ENCODE results near the gene PBXIP1. TPM values are rescaled to one million over a fixed set of nuclear protein-coding genes. Genes with fewer than 3 reads are reported as not detected.

The PBXIP1 gene
- total and polyA plus RNA-seq, 11 donors, result 36.9 to 70.4 (median 51.5) TPM

- ATAC-seq (no peak), DNase-seq (peak in 1 of 5 donors; percentile 33)
- Histone ChIP-seq H3K36me3 (peaks cover 0 to 68% (median 56%) of the 10 kb centered on the region in 9 donors), H3K27me3 (no peaks in the 10 kb centered on the region), H3K27ac (peak overlapping the region in 2 of 12 donors; percentile 58 to 99), H3K4me3 (no peak overlapping the region), H3K9me3 (no peaks in the 10 kb centered on the region), H3K4me1 (peaks cover 6 to 63% (median 39%) of the 10 kb centered on the region in 12 donors)
- no peak for TF ChIP-seq CTCF (IDR thresholded peaks at IDR 0.05)
- TF ChIP-seq POLR2A (IDR thresholded peaks at IDR 0.05), result no peak
- intact Hi-C loops (cut with DNase I), result loop anchor here in 6 of 10 donors (5.0 to 10.0 kb wide), 6 partner anchors 46 to 119 kb away; partner anchors contain the start of gene EFNA4 (in 1 of the 6)
- WGBS, 4 donors, result 86 to 91% (median 87%) methylated on average over 7 of the region's 7 CpGs
Observed at GRCh38 chr1:154966111-154966510, 10.2 kb upstream of the PBXIP1 start.

GRCh38 chr1:154964359-154964758 is 8.5 kb upstream of the PBXIP1 start:
- Histone ChIP-seq H3K27me3 (no peaks in the 10 kb centered on the region), H3K4me1 (peaks cover 0 to 58% (median 32%) of the 10 kb centered on the region in 12 donors), H3K27ac (no peak overlapping the region), H3K36me3 (peaks cover 0 to 69% (median 60%) of the 10 kb centered on the region in 9 donors), H3K9me3 (no peaks in the 10 kb centered on the region), H3K4me3 (no peak overlapping the region)
- ATAC-seq (no peak), DNase-seq (peak in 1 of 5 donors; percentile 22)
- 85 to 94% (median 92%) methylated on average over 6 of the region's 6 CpGs for WGBS, 4 donors
- TF ChIP-seq CTCF (IDR thresholded peaks at IDR 0.05), result no peak
- no peak for TF ChIP-seq POLR2A (IDR thresholded peaks at IDR 0.05)
- intact Hi-C loops (cut with DNase I), result loop anchor here in 9 of 10 donors (5.0 to 10.0 kb wide), 7 partner anchors 33 to 120 kb away; partner anchors contain the start of genes EFNA4 (in 3 of the 9), ADAM15 (in 1 of the 9) and ZBTB7B (in 1 of the 9)

- peak in 1 of 5 donors; percentile 20 for DNase-seq
- Histone ChIP-seq H3K4me3 (no peak overlapping the region), H3K27me3 (no peaks in the 10 kb centered on the region), H3K27ac (no peak overlapping the region), H3K9me3 (no peaks in the 10 kb centered on the region), H3K4me1 (peaks cover 0 to 51% (median 29%) of the 10 kb centered on the region in 12 donors), H3K36me3 (peaks cover 3 to 72% (median 67%) of the 10 kb centered on the region in 9 donors)
- no peak for TF ChIP-seq POLR2A (IDR thresholded peaks at IDR 0.05)
- no peak for TF ChIP-seq CTCF (IDR thresholded peaks at IDR 0.05)
- intact Hi-C loops (cut with DNase I), result loop anchor here in 9 of 10 donors (5.0 to 10.0 kb wide), 7 partner anchors 34 to 121 kb away; partner anchors contain the start of genes EFNA4 (in 3 of the 9), ADAM15 (in 1 of the 9) and ZBTB7B (in 1 of the 9)
- WGBS, 4 donors, result 78 to 84% (median 81%) methylated on average over 8 of the region's 8 CpGs
- ATAC-seq, result no peak
Observed at GRCh38 chr1:154963643-154964042, 7.7 kb upstream of the PBXIP1 start.

- ATAC-seq, result no peak
- WGBS, 4 donors, result 58 to 73% (median 65%) methylated on average over 6 of the region's 6 CpGs
- intact Hi-C loops (cut with DNase I), result loop anchor here in 9 of 10 donors (5.0 to 10.0 kb wide), 7 partner anchors 34 to 122 kb away; partner anchors contain the start of genes EFNA4 (in 3 of the 9), ADAM15 (in 1 of the 9) and ZBTB7B (in 1 of the 9)
- no peak for TF ChIP-seq POLR2A (IDR thresholded peaks at IDR 0.05)
- Histone ChIP-seq H3K9me3 (no peaks in the 10 kb centered on the region), H3K27me3 (no peaks in the 10 kb centered on the region), H3K4me1 (peaks cover 0 to 45% (median 27%) of the 10 kb centered on the region in 12 donors), H3K4me3 (peak overlapping the region in 10 of 12 donors; percentile 80 to 99 (median 89)), H3K27ac (peak overlapping the region in 11 of 12 donors; percentile 97 to 100 (median 99)), H3K36me3 (peaks cover 4 to 73% (median 63%) of the 10 kb centered on the region in 9 donors)
- peak in 2 of 5 donors; percentile 19 to 37 for DNase-seq
Observed at GRCh38 chr1:154962795-154963330, 7.0 kb upstream of the PBXIP1 start.

Measured in heart left ventricle (tissue), 16 donors.